ENCODE results near the gene DNAJC22. TPM values are rescaled to one million over a fixed set of nuclear protein-coding genes. Genes with fewer than 3 reads are reported as not detected.
A peak's percentile ranks its signal among the peaks of the same experiment; 100 is the strongest.

The DNAJC22 gene
- total RNA-seq, 1 experiment from 2014 or later, result 0.24 TPM

- H3K27me3 Mint-ChIP-seq (ENCODE audit: low read depth), result peaks cover 12% of the 10 kb centered on the region
- no peak overlapping the region for H3K27ac Mint-ChIP-seq
- ChIA-PET CTCF (no interaction called here), POLR2A (no interaction called here)
- TF ChIP-seq GTF2I (CRISPR knock-in tag; conservative IDR thresholded peaks at IDR 0.05) (no peak), AFF4 (CRISPR knock-in tag; IDR thresholded peaks at IDR 0.05; ENCODE audit: borderline replicate concordance) (no peak), RORB (CRISPR knock-in tag; IDR thresholded peaks at IDR 0.05) (no peak), IRF2 (CRISPR knock-in tag; IDR thresholded peaks at IDR 0.05; ENCODE audit: borderline replicate concordance, low read depth) (no peak), NFATC4 (CRISPR knock-in tag; IDR thresholded peaks at IDR 0.05) (no peak), E2F4 (CRISPR knock-in tag; IDR thresholded peaks at IDR 0.05; ENCODE audit: borderline replicate concordance, low read depth) (no peak), ZNF263 (CRISPR knock-in tag; IDR thresholded peaks at IDR 0.05; ENCODE audit: low read depth) (no peak), FOXJ3 (CRISPR knock-in tag; IDR thresholded peaks at IDR 0.05; ENCODE audit: borderline replicate concordance) (no peak), ARID4B (CRISPR knock-in tag; IDR thresholded peaks at IDR 0.05; ENCODE audit: borderline replicate concordance) (no peak), PRDM15 (CRISPR knock-in tag; IDR thresholded peaks at IDR 0.05) (no peak), TCF7 (CRISPR knock-in tag; IDR thresholded peaks at IDR 0.05; ENCODE audit: low read depth) (no peak), ZBTB21 (CRISPR knock-in tag; IDR thresholded peaks at IDR 0.05; ENCODE audit: borderline replicate concordance) (no peak), FOXP4 (CRISPR knock-in tag; IDR thresholded peaks at IDR 0.05) (no peak), RELA (CRISPR knock-in tag; IDR thresholded peaks at IDR 0.05; ENCODE audit: borderline replicate concordance) (no peak), E2F1 (CRISPR knock-in tag; IDR thresholded peaks at IDR 0.05) (no peak), E2F5 (CRISPR knock-in tag; IDR thresholded peaks at IDR 0.05) (no peak), ZMAT4 (CRISPR knock-in tag; IDR thresholded peaks at IDR 0.05) (no peak), JAZF1 (CRISPR knock-in tag; IDR thresholded peaks at IDR 0.05) (no peak)
- H3K9me3 Mint-ChIP-seq, result no peaks in the 10 kb centered on the region
- H3K4me3 Mint-ChIP-seq, result 0 out of 2 replicates have a peak overlapping the region, but pooled peaks have one; percentile 89
- no peak for DNase-seq (ENCODE audit: low spot score)
- no peaks in the 10 kb centered on the region for H3K36me3 Mint-ChIP-seq
- no peak for ATAC-seq
- peaks cover 23% of the 10 kb centered on the region for H3K4me1 Mint-ChIP-seq
These were observed 18.3 kb downstream of the DNAJC22 start for GRCh38 chr12:49364989-49365388.

Data from WTC11 (cell line).